GM21619 (cell line): Measurements from ENCODE around the gene TSEN34.
"Not testable (repeated sequence)": the region's sequence is repeated elsewhere in the genome, so short reads cannot be mapped to it uniquely, and the experiment has no call there.

Experiments used
- ATAC-seq: cut with Tn5 transposase; IDR thresholded peaks from one replicate; pipeline ENCODE4 v1.9.1; 2021; ENCODE audit not compliant: unreplicated experiment

TSEN34 gene

DNA sequence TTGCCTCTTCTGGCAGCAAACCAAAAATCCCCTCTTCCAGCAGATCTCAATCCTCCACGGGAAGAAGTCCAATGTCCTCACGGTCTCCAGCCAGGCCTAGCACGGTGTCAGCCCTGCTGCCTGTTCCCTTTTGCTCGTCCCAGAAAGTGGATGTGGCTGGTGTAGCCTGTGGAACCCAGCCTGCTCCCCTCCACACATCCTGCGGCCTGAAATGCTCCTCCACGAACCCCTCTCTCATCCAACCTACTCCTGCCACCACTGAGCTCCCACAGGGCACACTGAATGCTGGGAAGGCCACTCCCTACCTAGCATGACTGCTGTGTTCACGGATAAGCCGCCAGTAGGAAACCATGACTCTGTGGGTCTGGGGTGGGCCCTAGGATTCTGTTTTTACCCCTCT, 4.8 kb upstream of the TSEN34 start:
- no peak for ATAC-seq

DNA sequence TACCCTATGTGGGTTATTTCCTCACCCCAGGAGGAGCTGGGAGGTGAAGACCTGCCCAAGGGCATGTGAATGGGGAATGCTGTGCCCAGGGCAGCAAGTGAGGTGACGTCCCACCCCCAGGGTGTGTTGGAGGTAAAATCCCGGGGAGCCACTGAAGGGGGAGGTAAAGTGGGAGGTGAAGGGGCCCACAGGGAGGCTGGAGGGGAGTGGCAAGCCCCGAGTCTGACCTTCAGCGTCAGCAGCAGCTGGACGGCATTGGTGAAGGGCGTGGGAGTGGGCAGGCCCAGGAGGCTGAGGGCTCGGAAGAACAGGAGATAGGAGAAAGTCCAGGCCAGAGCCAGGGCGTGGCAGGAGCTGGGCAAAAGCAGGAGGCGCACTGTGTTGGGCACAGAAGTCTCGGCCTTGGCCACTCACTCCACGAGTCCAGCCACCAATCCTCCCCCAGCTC, 4.2 kb upstream of the TSEN34 start:
- no peak for ATAC-seq

DNA sequence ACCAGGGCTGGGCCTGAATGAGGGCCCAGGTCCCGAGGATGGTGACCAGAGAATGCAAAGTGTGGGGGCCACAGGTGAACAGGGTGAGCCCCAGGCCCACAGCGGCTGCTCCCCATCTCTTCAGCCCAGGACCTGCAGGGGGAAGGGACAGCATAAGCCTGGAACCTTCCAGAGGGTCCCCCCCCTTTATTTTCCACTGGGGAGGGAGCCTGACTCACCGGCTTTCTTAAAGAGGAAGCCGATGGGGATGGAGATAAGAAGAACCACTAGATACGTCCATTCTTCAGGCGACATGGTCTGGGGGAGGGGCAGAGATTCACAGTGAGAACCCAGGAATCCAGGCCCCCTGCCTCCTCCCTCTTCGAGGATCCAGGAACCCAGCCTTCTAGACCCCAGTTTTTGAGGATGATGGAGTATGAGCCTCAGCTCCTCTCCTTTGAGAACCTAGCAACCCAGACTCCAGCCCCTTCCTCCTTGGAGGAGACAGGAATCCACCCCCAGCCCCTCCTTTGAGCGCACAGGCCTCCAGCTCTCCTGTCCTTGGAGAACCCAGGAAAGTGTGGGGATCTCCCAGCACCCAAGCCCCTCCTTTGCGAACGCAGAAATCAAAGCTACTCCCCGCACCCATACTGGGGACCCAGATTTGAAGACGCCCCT, 2.8 kb upstream of the TSEN34 start:
- no peak for ATAC-seq

DNA sequence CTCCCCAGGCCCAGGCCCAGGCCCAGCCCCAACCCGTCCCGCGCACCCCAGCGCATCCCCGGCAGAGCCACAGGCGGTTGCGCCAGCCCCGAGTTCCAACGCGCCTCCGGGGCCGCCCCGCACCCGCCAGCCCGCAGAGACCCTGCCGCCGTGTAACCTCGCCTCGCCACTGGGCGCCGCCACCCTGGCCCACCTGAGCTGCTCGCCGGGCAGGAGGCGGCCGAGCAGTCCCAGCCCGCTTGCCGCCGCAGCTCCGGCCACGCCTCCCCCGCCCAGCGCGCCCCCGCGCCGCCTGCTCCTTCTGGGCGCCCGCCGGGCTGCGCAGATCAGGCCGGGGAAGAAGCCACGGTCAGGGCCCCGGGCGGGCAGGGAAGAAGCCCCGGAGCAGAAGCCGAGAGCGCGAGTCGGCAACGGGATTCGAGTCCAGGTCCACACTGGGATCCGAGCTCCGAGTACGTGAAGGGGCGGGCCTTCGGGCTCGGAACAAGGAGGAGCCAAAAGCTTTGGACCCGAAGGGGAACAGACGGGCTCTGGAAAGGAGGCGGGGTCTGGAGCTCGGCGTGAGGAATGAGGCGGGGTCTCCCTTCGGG, 1.9 kb upstream of the TSEN34 start, which contains the start of gene MBOAT7:
TSS of gene MBOAT7 (minus strand) at position 436 of the 590 bp plus-strand sequence. CDS start 1,072 bp downstream, outside the sequence.
- peak; percentile 7 for ATAC-seq

DNA sequence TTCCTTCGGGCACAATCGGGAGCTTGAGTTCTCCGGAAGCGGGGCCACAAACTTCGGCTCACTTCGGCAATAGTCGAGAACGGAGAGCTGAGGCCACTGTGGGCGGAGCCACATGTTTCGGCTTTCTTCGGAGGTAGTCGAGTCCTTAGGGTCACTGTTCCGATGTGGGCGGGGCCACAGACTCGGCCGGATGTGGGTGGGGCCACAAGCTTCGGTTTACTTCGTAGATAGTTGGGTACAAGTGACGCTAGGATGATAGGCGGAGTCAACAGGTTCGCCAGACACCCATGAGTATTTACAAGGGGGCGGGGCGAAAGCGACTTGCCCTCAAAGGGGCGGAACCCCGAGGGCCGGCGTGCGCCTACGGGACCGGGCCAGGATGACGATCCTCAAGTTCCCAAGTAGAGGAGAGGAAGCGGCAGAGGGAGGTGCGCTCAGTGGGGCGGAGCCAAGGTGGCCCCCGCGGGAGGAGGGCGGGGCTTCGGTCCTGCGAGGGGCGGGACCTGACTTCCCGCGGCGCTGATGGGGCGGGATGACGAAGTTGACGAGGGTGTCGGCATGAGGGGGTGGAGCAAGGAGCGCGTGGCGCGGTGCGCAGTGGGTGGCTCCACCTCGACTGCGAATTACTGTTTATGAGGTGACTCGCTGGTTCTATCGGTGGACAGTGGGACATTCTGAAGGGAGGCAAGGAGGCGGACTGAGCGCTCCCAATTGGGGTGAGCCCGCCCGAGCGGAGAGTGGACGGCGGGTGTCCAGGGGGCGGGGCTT, 1.2 kb upstream of the TSEN34 start:
- peak; percentile 45 for ATAC-seq

DNA sequence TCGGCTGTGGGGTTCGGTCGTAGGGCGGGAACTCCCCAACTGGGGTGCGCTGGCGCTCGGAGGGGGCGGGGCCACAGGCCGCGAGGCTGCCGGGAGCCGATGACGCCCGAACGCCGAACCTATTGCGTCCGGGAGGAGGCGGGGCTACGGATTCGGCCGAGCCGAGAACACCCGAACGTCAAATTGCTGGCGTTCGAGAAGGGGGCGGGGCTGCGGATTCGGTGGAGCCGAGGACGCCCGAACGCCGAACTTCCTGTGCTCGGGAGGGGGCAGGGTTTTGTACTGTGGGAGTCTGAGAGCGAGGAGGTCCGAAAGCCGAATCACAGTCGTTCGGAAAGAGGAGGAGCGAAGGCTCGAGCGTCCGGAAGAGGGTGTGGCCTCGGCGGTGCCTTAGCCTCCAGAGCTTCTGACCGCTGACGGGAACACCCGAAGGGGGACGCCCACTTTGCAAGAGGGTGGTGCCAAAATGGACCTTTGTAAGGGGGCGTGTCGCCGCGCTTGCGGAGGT, 551 bp upstream of the TSEN34 start:
- ATAC-seq, result peak; percentile 45

DNA sequence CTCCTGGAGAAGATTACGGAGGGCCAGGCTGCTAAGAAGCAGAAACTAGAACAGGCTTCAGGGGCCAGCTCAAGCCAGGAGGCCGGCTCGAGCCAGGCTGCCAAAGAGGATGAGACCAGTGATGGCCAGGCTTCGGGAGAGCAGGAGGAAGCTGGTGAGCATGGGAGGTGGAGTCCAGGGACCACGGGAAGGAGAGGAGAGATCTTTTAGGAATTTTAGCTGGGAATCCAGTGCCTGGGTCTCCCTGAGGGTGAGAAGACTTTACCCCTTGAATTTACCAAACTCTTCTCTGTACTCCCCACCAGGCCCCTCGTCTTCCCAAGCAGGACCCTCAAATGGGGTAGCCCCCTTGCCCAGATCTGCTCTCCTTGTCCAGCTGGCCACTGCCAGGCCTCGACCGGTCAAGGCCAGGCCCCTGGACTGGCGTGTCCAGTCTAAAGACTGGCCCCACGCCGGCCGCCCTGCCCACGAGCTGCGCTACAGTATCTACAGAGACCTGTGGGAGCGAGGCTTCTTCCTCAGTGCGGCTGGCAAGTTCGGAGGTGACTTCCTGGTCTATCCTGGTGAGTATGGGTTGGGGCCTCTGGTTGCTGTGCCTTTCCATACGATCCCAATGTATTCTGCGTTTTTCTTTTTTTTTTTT, 824 bp downstream of the TSEN34 start:
- ATAC-seq, result no peak

DNA sequence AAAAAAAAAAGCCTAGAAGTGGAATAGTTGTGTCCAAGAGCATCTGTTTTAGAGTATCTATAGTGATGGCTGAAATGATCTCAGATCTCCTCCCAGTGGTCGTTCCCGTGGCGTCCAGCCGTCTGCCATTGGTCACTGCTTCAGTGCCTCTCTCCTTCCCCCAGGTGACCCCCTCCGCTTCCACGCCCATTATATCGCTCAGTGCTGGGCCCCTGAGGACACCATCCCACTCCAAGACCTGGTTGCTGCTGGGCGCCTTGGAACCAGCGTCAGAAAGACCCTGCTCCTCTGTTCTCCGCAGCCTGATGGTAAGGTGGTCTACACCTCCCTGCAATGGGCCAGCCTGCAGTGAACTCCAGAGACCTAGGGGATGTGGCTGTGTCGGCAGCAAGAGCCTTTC, 1.9 kb downstream of the TSEN34 start:
- ATAC-seq, result no peak

DNA sequence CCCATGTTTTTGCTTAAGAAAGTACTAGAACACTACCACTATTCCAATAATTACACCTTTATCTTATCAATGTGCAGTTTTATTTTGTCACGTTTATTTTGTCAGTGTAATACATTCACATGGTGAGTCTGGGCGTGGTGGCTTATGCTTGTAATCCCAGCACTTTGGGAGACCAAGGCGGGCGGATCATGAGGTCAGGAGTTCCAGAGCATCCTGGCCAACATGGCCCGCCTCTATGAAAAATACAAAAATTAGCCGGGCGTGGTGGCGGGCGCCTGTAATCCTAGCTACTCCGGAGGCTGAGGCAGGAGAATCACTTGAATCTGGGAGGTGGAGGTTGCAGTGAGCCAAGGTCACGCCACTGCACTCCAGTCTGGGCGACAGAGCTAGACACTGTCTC, 3.4 kb downstream of the TSEN34 start:
- ATAC-seq, result not testable (repeated sequence)

DNA sequence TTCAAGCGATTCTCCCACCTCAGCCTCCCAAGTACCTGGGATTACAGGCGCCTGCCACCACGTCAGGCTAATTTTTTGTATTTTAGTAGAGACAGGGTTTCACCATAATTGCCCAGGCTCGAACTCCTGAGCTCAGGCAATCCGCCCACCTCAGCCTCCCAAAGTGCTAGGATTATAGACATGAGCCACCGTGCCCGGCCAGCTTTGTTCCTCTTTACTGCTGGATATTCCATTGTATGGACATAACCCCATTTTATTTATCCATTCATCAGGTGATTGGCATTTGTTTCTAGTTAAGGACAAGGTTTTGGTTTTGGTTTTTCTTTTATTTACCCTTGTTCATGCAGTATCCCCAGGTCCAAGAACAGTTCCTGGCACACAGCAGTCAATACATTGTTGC, 5.4 kb downstream of the TSEN34 start:
- no peak for ATAC-seq

DNA sequence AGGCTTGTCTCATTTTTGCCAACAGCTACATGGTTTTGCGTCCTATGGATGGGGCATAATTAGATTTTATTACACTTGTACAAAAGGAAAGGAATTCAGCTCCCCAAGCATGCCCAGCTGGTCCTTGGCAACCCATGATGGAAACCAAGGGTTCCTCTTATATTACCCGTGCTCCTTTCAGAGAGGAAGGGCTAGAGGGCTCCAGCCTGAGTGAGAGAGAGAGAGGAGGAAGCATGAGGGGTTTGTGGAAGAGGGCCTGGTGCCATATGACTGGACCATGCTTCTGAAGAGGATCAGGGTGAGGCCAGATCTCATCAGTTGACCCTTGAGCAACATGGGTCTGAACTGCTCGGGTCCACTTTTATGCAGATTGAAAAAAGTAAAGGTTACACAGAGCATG, 6.0 kb downstream of the TSEN34 start:
- no peak for ATAC-seq

DNA sequence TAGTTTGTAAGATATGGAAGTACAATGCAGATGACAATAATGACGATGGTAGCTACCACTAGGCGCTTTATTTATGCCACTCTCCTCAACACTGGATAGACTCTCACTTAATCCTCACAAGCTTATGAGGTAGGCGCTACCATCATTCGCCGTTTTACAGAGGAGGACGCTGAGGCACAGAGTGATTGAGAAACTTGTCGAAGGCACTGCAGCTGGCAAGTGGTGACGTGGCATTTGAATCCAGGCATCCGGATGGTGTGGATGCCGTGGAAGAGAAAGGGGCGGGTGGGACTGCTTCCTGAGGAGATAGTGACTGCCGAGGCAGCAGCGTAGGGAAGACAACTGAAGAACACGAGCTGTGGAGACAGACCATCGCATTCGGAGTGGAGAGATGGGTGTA, 8.3 kb downstream of the TSEN34 start:
- no peak for ATAC-seq

DNA sequence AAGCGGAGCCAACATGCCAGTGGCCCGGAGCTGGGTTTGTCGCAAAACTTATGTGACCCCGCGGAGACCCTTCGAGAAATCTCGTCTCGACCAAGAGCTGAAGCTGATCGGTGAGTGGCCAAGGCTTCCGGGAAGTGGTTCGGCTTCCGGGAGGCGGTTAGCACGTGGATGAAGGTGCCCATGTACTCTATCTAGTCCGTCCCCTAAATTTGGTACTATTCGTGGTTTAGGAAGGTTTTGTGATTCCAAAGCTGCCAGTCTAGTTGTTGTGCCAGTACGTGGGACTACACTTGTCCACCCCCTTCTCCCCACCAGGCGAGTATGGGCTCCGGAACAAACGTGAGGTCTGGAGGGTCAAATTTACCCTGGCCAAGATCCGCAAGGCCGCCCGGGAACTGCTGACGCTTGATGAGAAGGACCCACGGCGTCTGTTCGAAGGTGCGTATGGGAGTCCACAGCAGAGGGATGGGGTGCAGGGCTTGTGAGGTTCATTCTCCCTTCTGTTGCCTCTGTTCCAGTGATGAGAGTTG, 10.1 kb downstream of the TSEN34 start:
- ATAC-seq, result no peak

DNA sequence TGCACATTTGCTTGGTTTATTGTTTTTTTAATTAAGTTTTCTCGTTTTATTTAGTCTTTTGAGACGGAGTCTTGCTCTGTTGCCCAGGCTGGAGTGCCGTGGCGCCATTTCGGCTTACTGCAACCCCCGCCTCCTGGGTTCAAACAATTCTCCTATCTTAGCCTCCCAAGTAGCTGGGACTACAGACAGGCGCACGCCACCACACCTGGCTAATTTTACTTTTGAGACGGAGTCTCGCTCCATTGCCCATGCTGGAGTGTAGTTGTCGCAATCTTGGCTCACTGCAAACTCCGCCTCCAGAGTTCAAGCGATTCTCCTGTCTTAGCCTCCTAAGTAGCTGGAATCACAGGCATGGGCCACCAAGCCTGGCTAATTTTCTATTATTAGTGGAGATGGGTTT, 10.9 kb downstream of the TSEN34 start:
- no peak for ATAC-seq

DNA sequence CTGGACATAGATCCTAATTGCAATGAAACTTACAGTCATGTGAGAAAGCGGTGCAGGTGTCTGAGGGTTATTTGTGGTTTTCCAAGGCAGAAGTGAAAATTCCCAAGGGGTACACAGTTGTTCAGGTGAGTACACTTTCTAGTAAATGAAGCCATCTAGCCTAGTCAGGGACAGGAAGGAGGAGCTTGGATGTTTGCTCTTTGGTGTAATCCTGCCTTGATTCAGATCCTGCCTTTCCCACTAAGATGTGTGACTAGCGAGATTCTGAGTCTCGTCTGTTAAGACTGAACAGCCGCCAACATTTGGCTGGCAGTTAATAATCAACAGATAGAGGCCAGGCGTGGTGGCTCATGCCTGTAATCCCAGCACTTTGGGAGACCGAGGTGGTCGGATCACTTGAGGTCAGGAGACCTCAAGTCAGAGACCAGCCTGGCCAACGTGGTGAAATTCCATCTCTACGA, 12.1 kb downstream of the TSEN34 start:
- no peak for ATAC-seq

DNA sequence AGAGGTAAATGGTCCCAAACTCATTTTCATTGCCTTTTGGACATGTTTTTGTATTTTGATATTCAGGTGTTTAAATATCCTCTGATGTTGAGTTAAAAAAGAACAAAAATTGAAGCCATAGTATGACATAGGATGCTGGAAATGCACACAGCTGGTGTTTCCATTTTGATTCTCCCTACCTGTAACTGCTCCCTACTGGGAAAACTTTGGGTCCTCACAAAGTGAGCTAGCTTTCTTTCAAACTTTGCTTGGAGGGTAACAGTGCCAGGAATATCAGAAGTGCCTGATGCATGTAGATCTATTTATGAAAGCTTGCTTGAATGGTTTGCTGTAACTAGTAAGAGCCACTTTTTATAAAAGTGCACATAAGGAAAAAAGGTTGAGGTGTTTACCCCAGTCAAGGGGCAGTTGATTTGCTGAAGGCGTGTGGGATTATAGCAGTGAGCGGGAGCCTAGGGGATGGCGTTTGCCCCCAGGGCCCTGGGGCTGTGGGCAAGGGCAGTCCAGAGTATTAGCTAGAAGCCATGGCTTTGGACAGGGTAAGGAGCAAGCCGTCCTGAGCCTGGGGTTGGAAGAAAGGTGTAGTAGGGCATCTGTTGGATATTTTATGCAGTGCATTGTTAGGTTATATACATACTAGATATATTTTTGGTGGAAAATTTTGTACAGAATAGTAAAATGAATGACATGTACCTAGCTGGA, 13.8 kb downstream of the TSEN34 start:
- ATAC-seq, result no peak

DNA sequence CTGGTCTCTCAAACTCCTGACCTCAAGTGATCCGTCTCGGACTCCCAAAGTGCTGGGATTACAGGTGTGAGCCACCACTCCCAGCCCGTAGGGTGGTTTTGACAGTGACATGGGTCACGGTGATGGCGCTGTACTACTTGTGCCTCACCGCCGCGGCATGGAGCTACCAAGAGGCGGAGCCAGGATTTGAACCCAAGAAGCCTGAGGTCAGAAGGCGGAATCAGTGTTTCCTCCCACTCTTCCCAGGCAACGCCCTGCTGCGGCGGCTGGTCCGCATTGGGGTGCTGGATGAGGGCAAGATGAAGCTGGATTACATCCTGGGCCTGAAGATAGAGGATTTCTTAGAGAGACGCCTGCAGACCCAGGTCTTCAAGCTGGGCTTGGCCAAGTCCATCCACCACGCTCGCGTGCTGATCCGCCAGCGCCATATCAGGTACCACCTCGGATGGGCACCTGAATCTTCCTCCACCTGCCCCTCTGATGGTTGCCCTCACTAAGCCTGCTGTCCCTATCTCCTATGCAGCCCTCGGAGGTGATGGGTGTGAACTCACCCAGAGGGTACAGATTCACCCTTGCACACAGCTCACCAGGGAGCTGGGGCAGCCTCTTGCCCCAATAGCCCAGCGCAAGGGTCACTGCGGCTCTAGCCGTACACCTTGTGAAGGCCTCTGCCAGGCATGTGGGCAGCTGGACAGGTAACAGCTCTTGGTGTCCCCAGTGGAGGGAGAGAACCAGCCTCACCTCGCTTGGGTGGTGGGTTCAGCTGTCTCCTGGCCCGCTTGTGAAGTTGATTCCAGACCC, 15.1 kb downstream of the TSEN34 start:
- no peak for ATAC-seq

DNA sequence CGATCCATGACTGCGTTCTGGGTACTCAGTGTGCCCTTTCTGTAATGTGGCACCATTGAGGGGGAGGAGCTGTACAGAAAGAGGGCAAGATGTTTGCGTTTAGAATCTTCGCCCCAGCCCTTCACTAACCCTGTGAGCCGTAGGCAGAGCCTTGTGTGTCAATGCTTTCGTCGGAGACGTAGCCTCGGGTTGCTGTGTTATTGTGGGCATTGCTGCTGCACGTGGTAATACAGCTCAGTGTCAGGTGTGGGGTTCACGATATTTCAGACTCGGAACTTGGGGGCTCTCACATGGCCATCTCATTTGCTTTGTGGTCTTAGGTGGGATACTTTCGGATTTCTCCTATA, 15.7 kb downstream of the TSEN34 start:
- ATAC-seq, result no peak

DNA sequence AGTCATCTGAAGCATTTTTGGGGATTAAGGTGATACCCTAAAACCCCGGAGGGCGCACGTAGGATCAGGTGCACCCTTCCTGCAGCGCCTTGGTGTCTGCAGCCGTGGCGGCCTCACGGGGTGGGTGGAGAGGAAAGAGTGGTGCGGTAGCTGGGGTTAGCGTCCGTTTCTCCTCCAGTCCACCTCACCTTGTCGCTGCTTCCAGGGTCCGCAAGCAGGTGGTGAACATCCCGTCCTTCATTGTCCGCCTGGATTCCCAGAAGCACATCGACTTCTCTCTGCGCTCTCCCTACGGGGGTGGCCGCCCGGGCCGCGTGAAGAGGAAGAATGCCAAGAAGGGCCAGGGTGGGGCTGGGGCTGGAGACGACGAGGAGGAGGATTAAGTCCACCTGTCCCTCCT, 16.1 kb downstream of the TSEN34 start:
- not testable (repeated sequence) for ATAC-seq

DNA sequence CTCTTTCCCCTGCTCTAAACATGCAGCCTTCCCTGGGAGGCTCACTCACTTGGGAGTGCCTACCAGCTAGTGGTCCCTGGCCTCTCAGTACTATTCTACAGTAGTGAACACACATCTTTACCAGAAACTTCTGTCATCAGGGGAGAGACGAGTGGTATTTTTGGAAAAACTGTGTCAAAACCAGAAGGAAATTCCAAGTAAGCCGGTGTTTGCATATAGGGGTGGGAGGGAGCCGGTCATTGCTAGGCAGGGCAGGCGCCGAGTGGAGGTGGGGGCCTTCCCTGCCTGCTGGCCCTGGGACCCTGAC, 16.5 kb downstream of the TSEN34 start:
- ATAC-seq, result no peak
